ENCODE data around the gene PRDM11. TPM values are rescaled to one million over a fixed set of nuclear protein-coding genes. Genes with fewer than 3 reads are reported as not detected.

Gene PRDM11
- total and polyA plus RNA-seq, 2 of the 4 experiments (the other 2 are of a cell fraction) = 2.2 to 2.7 TPM

- Histone ChIP-seq H2BK20ac (ENCODE audit: low read depth, low read length) (no peak overlapping the region), H2BK5ac (ENCODE audit: low read depth, low read length, poor library complexity, severe bottlenecking) (no peak overlapping the region), H3K4me3 (ENCODE audit: insufficient read depth, low read depth, low read length) (no peak overlapping the region), H4K91ac (ENCODE audit: insufficient read depth, low read depth, low read length) (no peak overlapping the region), H3K36me3 (ENCODE audit: control insufficient read depth, insufficient read depth, low read length) (no peaks in the 10 kb centered on the region), H2BK15ac (ENCODE audit: low read depth, low read length) (no peak overlapping the region), H3K4me2 (ENCODE audit: low read depth, low read length) (no peak overlapping the region), H3K23ac (ENCODE audit: low read depth, low read length) (no peak overlapping the region), H3K9me1 (ENCODE audit: insufficient read depth, low read length) (no peaks in the 10 kb centered on the region), H2AFZ (replicated peaks; ENCODE audit: low read length, poor library complexity) (no peak overlapping the region), H4K20me1 (ENCODE audit: insufficient read depth, low read length) (no peaks in the 10 kb centered on the region), H2AK5ac (ENCODE audit: low read depth, low read length) (no peak overlapping the region), H3K9ac (ENCODE audit: low read depth, low read length) (no peak overlapping the region), H2AK9ac (replicated peaks; ENCODE audit: low read depth, low read length, poor library complexity) (no peak overlapping the region), H3K9me3 (ENCODE audit: control insufficient read depth, insufficient read depth, low read length) (no peaks in the 10 kb centered on the region; the same call in 1 of the 2 replicates), H4K8ac (ENCODE audit: low read depth in 2 of 2, low read length in 2 of 2) (no peak overlapping the region), H3K4me1 (ENCODE audit: control insufficient read depth, insufficient read depth, low read length) (no peaks in the 10 kb centered on the region), H2BK120ac (ENCODE audit: low read depth, low read length) (no peak overlapping the region), H3K27me3 (ENCODE audit: control insufficient read depth, insufficient read depth, low read length) (peaks cover 14% of the 10 kb centered on the region), H3K4ac (ENCODE audit: low read depth, low read length) (no peak overlapping the region), H3K27ac (ENCODE audit: insufficient read depth, low read length) (no peak overlapping the region), H3K56ac (ENCODE audit: extremely low read depth, insufficient read depth, low read length) (no peak overlapping the region), H3K14ac (replicated peaks; ENCODE audit: low read depth, low read length) (no peak overlapping the region), H4K5ac (ENCODE audit: low read depth, low read length) (no peak overlapping the region), H3K79me1 (ENCODE audit: low read depth in 1 of 2, low read length in 2 of 2) (no peaks in the 10 kb centered on the region), H3K18ac (ENCODE audit: low read depth, low read length) (no peak overlapping the region)
- BruUV-seq (replicated peaks) = no TSS peak
- no peak for DNase-seq
- CTCF ChIA-PET = no interaction called here
- dilution Hi-C loops (cut with HindIII; ENCODE audit: low sequenced_read_pairs, unreplicated experiment) = no loop called here
- ATAC-seq (ENCODE audit: low read depth) = no peak
- 0% methylated on average over 1 of the region's 14 CpGs; no CpG with 5 or more reads in 1 of the 2 experiments for WGBS, 2 experiments (ENCODE audit: extremely low coverage in 2 of 2, insufficient read length in 1 of 2)
- POLR2A ChIA-PET (ENCODE audit: unreplicated experiment) = no interaction called here
- in situ Hi-C loops (cut with MboI; ENCODE audit: low sequenced_read_pairs) = no loop called here
- TF ChIP-seq, protein P1, sequence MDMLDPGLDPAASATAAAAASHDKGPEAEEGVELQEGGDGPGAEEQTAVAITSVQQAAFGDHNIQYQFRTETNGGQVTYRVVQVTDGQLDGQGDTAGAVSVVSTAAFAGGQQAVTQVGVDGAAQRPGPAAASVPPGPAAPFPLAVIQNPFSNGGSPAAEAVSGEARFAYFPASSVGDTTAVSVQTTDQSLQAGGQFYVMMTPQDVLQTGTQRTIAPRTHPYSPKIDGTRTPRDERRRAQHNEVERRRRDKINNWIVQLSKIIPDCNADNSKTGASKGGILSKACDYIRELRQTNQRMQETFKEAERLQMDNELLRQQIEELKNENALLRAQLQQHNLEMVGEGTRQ (IDR thresholded peaks at IDR 0.05; ENCODE audit: low read depth, low read length) = no peak
- TF ChIP-seq BHLHE40 (IDR thresholded peaks at IDR 0.05; ENCODE audit: low read depth, low read length) (no peak), CHD1 (IDR thresholded peaks at IDR 0.05; ENCODE audit: low read depth, low read length) (no peak)
- TF ChIP-seq, protein P2, sequence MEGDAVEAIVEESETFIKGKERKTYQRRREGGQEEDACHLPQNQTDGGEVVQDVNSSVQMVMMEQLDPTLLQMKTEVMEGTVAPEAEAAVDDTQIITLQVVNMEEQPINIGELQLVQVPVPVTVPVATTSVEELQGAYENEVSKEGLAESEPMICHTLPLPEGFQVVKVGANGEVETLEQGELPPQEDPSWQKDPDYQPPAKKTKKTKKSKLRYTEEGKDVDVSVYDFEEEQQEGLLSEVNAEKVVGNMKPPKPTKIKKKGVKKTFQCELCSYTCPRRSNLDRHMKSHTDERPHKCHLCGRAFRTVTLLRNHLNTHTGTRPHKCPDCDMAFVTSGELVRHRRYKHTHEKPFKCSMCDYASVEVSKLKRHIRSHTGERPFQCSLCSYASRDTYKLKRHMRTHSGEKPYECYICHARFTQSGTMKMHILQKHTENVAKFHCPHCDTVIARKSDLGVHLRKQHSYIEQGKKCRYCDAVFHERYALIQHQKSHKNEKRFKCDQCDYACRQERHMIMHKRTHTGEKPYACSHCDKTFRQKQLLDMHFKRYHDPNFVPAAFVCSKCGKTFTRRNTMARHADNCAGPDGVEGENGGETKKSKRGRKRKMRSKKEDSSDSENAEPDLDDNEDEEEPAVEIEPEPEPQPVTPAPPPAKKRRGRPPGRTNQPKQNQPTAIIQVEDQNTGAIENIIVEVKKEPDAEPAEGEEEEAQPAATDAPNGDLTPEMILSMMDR (conservative IDR thresholded peaks at IDR 0.05; ENCODE audit: low read depth, low read length) = peak; percentile 10; the same call in 1 of the 2 replicates
- intact Hi-C loops (cut with micrococcal nuclease) = no loop called here
Observed at GRCh38 chr11:45267052-45267451, 120.6 kb downstream of the PRDM11 start.
